Dendritic cell treated with granulocyte-macrophage colony-stimulating factor and Interleukin-4, amounts not matched to agents 40 ng/mL and 50 ng/mL, for 4 days (primary cell): ENCODE data around the gene GPR62.

ENCODE experiments used
- H3K27ac Mint-ChIP-seq: one replicate; pipeline ENCODE4 v1.8.0; 2022; ENCODE audit warnings: mild to moderate bottlenecking, mixed read lengths
- H3K27me3 Mint-ChIP-seq: one replicate; pipeline ENCODE4 v1.8.0; 2022; ENCODE audit warnings: mild to moderate bottlenecking, mixed read lengths
- H3K36me3 Mint-ChIP-seq: one replicate; pipeline ENCODE4 v1.8.0; 2022; ENCODE audit warnings: low read depth, mixed read lengths
- H3K4me1 Mint-ChIP-seq: one replicate; pipeline ENCODE4 v1.8.0; 2022; ENCODE audit warnings: low read depth, mixed read lengths
- H3K4me3 Mint-ChIP-seq: one replicate; pipeline ENCODE4 v1.8.0; 2022; ENCODE audit warnings: mild to moderate bottlenecking, moderate library complexity, mixed read lengths
- H3K9me3 Mint-ChIP-seq: one replicate; pipeline ENCODE4 v1.8.0; 2022; ENCODE audit warnings: mixed read lengths
- intact Hi-C: fragments of 100-400 bp; cut with micrococcal nuclease; formaldehyde crosslinking; loops from one replicate; pipeline ENCODE4 v1.15.0; 2022

Gene GPR62

DNA sequence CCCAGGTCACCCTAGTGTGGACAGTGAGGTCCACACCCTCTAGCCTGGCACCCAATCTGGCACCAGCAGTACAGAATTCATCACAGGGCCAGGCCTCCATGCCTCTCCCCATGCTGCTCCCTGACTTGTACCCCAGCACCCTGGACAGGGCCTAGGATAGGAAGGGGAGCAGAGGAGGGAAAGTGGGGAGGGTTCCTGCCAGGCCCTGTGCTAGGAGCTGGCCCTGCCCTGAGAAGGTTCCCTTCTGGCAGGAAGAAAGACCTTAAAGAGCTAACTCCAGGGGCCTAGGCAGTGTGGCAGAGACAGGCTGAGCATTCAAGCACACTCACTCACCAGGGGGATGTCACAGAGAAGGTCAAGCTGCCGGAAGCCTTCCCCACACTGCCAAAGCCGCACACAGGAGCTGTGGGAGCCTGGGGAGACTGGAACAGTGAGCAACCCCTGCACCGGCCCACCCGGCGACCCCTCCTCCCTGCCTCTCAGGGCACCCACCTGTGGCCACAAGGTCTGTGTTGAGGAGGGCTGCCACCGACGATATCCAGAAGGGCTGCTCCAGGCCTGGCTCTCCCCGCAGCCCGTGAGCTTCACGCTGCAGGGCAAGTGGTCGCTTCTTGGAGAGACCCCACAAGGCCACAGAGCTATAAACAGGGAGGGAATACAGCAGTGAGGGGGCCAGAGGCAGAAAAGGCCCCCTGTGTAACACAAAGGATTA lies 20.9 kb upstream of the GPR62 start:
- H3K27ac Mint-ChIP-seq = no peak overlapping the region
- H3K9me3 Mint-ChIP-seq = no peaks in the 10 kb centered on the region
- peaks cover 12% of the 10 kb centered on the region for H3K4me1 Mint-ChIP-seq
- peaks cover 78% of the 10 kb centered on the region for H3K36me3 Mint-ChIP-seq
- no peaks in the 10 kb centered on the region for H3K27me3 Mint-ChIP-seq
- intact Hi-C loops = no loop called here
- H3K4me3 Mint-ChIP-seq = no peak overlapping the region

GRCh38 chr3:51934991-51935885 lies 19.9 kb upstream of the GPR62 start:
- no peak overlapping the region for H3K4me3 Mint-ChIP-seq
- no peaks in the 10 kb centered on the region for H3K27me3 Mint-ChIP-seq
- no peaks in the 10 kb centered on the region for H3K9me3 Mint-ChIP-seq
- no peak overlapping the region for H3K27ac Mint-ChIP-seq
- intact Hi-C loops = no loop called here
- H3K36me3 Mint-ChIP-seq = peaks cover 81% of the 10 kb centered on the region
- peaks cover 13% of the 10 kb centered on the region for H3K4me1 Mint-ChIP-seq

DNA sequence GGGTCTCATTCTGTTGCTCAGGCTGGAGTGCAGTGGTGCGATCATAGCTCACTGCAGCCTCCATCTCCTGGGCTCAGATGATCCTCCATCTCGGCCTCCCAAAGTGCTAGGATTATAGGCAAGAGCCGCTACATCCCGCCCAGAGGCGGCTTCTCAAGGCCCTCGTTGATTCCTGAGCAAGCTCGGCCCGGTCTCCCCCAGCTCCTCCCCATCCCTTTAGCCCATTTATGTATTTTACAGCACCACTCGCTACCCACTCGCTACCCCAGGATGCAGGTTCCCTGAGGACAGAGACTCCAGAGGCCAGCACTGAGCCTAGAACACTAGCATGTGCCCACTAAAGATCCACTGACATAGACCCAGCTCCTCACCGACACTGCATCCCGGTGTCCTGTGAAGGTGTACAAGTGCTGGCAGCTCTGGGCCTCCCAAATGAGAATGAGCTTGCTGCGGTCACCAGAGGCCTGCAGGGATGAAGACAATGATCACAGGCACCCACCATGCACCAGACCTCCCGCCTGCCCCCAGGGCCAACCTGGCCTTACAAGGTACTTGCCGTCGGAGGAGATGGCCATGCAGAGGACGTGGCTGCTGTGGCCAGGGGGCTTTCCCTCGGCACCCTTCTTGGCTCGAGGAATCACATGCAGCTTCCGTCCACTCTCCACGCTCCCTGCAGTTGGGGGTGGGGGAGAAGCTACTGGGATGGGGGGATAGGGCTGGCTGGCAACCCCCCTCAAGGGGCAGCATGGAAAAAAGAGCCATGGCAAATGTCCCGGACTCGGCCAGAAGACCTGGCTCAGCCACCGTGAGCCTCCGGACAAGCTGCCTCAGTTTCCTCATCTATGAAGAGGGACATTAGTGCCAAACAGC lies 19.1 kb upstream of the GPR62 start:
- Mint-ChIP-seq H3K9me3 (no peaks in the 10 kb centered on the region), H3K4me3 (no peak overlapping the region), H3K27me3 (no peaks in the 10 kb centered on the region), H3K27ac (no peak overlapping the region), H3K4me1 (peaks cover 22% of the 10 kb centered on the region), H3K36me3 (peaks cover 89% of the 10 kb centered on the region)
- intact Hi-C loops = no loop called here

DNA sequence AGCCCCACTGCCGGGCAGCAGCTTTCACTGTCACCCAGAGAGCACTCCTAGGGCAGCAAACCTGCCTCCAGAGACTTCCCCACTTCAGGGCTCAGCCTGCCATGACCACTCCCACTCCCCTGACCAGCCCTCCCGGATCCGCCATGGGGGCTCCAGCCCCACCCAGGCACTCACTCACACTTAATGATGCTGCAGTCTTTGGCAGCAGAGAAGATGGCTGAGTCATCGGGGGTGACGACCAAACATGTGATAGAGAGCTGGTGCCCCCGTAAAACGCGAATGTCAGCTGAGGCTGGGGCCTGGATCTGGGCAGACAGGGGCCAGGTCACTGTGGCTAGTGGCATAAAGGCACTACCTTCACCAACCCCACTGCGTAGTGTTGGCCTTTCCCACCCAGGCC lies 18.2 kb upstream of the GPR62 start:
- Mint-ChIP-seq H3K27me3 (no peaks in the 10 kb centered on the region), H3K4me3 (no peak overlapping the region), H3K9me3 (no peaks in the 10 kb centered on the region), H3K27ac (no peak overlapping the region), H3K36me3 (peaks cover 83% of the 10 kb centered on the region), H3K4me1 (peaks cover 25% of the 10 kb centered on the region)
- intact Hi-C loops = no loop called here

GRCh38 chr3:51937611-51938450 lies 17.4 kb upstream of the GPR62 start:
- peaks cover 75% of the 10 kb centered on the region for H3K36me3 Mint-ChIP-seq
- intact Hi-C loops = no loop called here
- no peak overlapping the region for H3K4me3 Mint-ChIP-seq
- H3K4me1 Mint-ChIP-seq = peaks cover 34% of the 10 kb centered on the region
- no peaks in the 10 kb centered on the region for H3K27me3 Mint-ChIP-seq
- H3K9me3 Mint-ChIP-seq = no peaks in the 10 kb centered on the region
- H3K27ac Mint-ChIP-seq = no peak overlapping the region

GRCh38 chr3:51938780-51939425 lies 16.3 kb upstream of the GPR62 start:
- intact Hi-C loops = no loop called here
- Mint-ChIP-seq H3K36me3 (peaks cover 65% of the 10 kb centered on the region), H3K27me3 (no peaks in the 10 kb centered on the region), H3K9me3 (no peaks in the 10 kb centered on the region), H3K4me1 (peaks cover 38% of the 10 kb centered on the region), H3K27ac (no peak overlapping the region), H3K4me3 (no peak overlapping the region)

GRCh38 chr3:51940648-51941462 lies 14.3 kb upstream of the GPR62 start:
- peaks cover 44% of the 10 kb centered on the region for H3K4me1 Mint-ChIP-seq
- peak overlapping the region; percentile 82 for H3K4me3 Mint-ChIP-seq
- no peaks in the 10 kb centered on the region for H3K27me3 Mint-ChIP-seq
- H3K36me3 Mint-ChIP-seq = peaks cover 50% of the 10 kb centered on the region
- no peaks in the 10 kb centered on the region for H3K9me3 Mint-ChIP-seq
- intact Hi-C loops = loop anchor here (5.0 kb wide), 1 partner anchor 116 kb away; the partner anchor contains the start of gene DUSP7
- peak overlapping the region; percentile 85 for H3K27ac Mint-ChIP-seq

DNA sequence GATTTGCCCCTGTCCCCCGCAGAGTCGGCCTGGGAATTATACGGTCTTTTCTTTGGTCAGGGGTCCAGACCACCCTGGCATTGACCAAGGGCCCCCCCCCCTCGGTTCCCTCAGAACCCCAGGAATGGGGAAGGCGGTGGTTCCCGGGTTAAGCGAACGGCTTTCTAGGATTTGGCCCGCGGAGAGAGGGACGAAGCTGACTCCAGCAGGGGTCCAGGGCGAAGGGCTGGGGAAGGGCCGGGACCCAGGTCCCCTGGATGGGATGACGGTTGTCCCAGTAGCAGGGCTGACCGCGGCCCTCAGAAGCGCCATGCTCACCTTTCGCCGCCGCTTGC lies 13.8 kb upstream of the GPR62 start:
- H3K27ac Mint-ChIP-seq = peak overlapping the region; percentile 85
- H3K4me3 Mint-ChIP-seq = peak overlapping the region; percentile 82
- intact Hi-C loops = loop anchor here (5.0 kb wide), 1 partner anchor 116 kb away; the partner anchor contains the start of gene DUSP7
- peaks cover 44% of the 10 kb centered on the region for H3K36me3 Mint-ChIP-seq
- H3K9me3 Mint-ChIP-seq = no peaks in the 10 kb centered on the region
- no peaks in the 10 kb centered on the region for H3K27me3 Mint-ChIP-seq
- peaks cover 48% of the 10 kb centered on the region for H3K4me1 Mint-ChIP-seq

DNA sequence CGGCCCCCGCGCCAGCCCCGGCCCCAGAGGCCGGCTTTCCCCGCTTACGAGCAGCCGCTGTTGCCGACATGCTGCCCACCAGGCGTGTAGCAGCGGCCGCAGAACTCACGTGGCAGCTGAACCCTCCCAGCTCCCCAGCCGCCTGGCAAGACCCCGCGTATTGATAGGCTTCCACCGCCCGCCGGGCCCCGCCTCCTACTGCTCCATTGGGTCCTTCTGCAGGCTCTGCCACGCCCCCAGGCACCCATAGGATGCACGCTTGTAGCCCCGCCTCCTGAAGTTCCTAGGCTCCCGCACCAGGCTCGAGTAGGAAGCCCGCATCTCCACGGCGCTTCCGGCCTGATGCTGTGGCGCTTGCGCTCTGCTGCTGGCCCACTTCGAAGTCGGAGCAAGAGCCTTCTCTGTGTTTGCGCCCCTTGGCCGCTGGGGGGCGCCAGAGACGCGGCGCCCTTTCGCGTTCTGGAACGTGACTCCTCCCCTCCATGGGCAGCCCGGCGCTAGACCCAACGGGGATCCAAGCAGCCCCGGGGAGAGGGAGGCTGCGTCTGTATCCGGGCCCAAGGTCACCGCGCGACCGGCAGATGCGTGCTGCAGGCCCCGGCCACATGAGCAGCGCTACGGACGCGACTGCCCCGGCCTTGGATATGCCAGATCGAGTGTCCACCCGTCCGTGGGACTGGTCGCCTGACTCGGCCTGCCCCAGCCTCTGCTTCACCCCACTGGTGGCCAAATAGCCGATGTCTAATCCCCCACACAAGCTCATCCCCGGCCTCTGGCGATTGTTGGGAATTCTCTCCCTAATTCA lies 13.2 kb upstream of the GPR62 start, which contains the start of the genes PARP3 and RRP9:
PARP3 (plus strand) TSS at position 566 of the 805 bp plus-strand sequence. CDS start 993 bp downstream, outside the sequence.
RRP9 (minus strand) TSS at position 107 of the 805 bp plus-strand sequence; CDS start at position 70, 37 bp downstream.
- H3K9me3 Mint-ChIP-seq = no peaks in the 10 kb centered on the region
- no peaks in the 10 kb centered on the region for H3K27me3 Mint-ChIP-seq
- peak within 1 kb of the TSS; percentile 82 for H3K4me3 Mint-ChIP-seq
- H3K27ac Mint-ChIP-seq = peak within 1 kb of the TSS; percentile 85
- peaks cover 38% of the 10 kb centered on the region for H3K36me3 Mint-ChIP-seq
- intact Hi-C loops = loop anchor here (1.0 to 5.0 kb wide), 3 partner anchors 32 to 115 kb away; partner anchors contain the start of genes ABHD14B, DUSP7 and RPL29
- peaks cover 48% of the 10 kb centered on the region for H3K4me1 Mint-ChIP-seq

DNA sequence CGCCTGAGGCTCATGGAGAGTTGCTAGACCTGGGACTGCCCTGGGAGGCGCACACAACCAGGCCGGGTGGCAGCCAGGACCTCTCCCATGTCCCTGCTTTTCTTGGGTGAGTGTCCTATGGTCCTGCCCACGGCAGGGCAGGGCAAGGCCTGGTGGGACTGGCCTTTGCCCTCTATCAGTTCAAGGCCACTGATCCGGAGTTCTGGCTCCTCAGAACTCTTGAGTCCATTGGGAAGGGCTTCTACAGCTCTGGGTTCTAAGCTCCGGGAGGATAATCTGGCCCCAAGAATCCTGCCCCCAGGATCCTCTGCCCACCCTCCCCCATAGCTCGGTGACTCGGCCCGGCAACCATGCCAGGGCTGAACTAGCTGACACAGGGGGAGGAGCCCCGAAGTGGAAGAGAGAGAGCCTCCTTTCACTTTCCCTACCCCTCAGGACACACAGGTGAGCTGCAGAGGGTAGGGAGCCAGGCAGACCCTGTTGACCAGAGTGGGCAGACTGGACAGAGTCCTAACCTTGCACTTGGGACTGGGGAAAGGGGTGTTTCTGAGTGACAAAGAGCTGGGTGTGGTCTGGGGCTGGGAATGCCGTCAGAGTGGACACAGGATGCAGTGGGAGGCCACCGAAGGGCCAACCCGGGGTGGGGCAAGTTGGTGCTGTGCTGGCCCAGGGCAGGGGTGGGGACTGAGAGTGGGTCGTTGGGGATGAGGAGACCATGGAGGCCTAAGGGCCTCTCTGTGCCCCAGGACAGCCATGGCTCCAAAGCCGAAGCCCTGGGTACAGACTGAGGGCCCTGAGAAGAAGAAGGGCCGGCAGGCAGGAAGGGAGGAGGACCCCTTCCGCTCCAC lies 12.4 kb upstream of the GPR62 start:
- peak overlapping the region; percentile 85 for H3K27ac Mint-ChIP-seq
- peaks cover 30% of the 10 kb centered on the region for H3K36me3 Mint-ChIP-seq
- intact Hi-C loops = loop anchor here (1.0 to 5.0 kb wide), 3 partner anchors 31 to 114 kb away; partner anchors contain the start of genes ABHD14B, DUSP7 and RPL29
- H3K4me3 Mint-ChIP-seq = peak overlapping the region; percentile 82
- no peaks in the 10 kb centered on the region for H3K27me3 Mint-ChIP-seq
- H3K9me3 Mint-ChIP-seq = no peaks in the 10 kb centered on the region
- H3K4me1 Mint-ChIP-seq = peaks cover 43% of the 10 kb centered on the region
